NB4 (cell line): Measurements from ENCODE around the gene MPRIP.

ENCODE experiments used
- DNase-seq: peaks from one replicate; pipeline ENCODE4 v3.0.0; 2010; ENCODE audit warnings: low read depth
- H3K4me3 ChIP-seq: one replicate; pipeline ENCODE4 v1.5.1; 2011; ENCODE audit warnings: mild to moderate bottlenecking, low read depth, low read length, moderate library complexity
- MYC ChIP-seq: IDR thresholded peaks from 2 replicates; pipeline ENCODE4 v1.6.1; 2011; ENCODE audit warnings: low read depth, low read length
- POLR2A ChIP-seq: IDR thresholded peaks from 2 replicates; pipeline ENCODE4 v1.6.1; 2011; ENCODE audit warnings: mild to moderate bottlenecking; ENCODE audit not compliant: insufficient read length; ENCODE audit errors: extremely low read depth
- TF ChIP-seq, protein P1 (sequence below): IDR thresholded peaks from 2 replicates; pipeline ENCODE4 v1.6.1; 2011; ENCODE audit warnings: low read depth, low read length
- TF ChIP-seq, protein P2 (sequence below): IDR thresholded peaks from one replicate; pipeline ENCODE4 v1.5.1; 2012; ENCODE audit warnings: low read depth, low read length

The MPRIP gene

DNA sequence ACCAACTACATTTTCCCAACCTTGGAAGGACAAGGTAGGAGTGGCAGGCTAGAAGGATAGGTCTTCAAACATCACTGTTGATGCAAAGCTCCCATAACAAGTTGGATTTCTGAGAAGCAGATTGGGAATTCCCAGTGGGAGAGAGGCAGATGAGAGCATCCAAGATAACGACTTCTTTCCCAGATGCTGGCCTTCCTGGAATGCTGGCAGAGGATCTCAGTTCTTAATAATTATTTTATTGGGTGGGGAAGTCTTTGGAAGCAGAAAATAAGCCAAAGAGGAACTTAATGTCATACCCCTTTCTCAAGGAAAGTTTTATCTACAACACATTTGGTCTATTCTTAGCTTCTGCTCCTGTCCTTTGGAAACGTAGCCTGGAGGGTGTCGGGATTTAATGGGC is 64.5 kb downstream of the MPRIP start:
- H3K4me3 ChIP-seq: no peak overlapping the region
- no peak for DNase-seq
- TF ChIP-seq, protein P1, sequence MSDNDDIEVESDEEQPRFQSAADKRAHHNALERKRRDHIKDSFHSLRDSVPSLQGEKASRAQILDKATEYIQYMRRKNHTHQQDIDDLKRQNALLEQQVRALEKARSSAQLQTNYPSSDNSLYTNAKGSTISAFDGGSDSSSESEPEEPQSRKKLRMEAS: no peak
- TF ChIP-seq, protein P2, sequence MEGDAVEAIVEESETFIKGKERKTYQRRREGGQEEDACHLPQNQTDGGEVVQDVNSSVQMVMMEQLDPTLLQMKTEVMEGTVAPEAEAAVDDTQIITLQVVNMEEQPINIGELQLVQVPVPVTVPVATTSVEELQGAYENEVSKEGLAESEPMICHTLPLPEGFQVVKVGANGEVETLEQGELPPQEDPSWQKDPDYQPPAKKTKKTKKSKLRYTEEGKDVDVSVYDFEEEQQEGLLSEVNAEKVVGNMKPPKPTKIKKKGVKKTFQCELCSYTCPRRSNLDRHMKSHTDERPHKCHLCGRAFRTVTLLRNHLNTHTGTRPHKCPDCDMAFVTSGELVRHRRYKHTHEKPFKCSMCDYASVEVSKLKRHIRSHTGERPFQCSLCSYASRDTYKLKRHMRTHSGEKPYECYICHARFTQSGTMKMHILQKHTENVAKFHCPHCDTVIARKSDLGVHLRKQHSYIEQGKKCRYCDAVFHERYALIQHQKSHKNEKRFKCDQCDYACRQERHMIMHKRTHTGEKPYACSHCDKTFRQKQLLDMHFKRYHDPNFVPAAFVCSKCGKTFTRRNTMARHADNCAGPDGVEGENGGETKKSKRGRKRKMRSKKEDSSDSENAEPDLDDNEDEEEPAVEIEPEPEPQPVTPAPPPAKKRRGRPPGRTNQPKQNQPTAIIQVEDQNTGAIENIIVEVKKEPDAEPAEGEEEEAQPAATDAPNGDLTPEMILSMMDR: no peak
- TF ChIP-seq POLR2A (no peak), MYC (no peak)

DNA sequence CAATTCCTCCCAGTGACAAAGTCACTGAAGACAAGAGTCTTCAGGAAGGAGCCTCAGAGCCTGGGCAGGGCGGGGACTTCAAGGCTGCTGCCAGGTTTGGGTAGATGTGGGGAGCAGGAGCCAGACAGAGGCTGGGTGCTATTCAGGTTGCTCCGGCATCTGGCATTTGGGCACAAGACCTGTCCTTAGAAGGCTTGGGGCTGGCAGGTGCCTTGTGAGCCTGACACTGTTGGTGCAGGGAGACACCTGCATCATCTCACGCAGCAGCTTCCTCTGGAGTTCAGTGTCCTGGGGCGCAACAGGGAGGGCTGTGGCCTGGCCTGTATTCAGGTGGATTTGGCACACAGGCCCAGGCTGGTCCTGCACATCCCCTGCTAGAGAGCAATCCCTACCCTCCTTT is 65.0 kb downstream of the MPRIP start:
- H3K4me3 ChIP-seq: no peak overlapping the region
- DNase-seq: no peak

DNA sequence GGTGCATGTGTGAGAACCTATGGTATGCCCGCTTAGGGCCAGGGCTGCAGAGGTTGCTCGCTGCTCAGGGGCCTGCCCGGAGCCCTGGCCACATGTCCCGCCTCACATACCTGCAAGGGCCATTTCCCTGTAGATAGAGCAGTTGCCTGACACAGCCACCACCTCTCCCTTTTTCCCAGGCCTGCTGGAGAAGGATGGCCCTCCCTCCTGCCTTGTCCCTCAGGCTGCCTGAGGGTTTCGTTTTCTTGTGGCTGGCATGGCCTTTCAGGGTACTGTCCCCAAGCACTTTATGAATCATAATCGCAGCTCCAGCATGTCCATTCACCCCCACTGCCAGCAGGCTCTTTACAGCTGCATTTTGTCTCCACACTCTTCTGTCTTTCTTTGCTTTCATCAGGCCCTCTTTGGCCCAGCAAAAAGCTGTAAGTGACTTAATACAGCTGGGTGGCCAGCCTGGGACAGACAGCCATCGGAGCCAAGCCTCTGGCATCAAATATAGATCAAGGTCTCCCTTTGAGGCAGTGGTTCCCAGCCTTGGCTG is 65.7 kb downstream of the MPRIP start:
- DNase-seq: no peak
- no peak overlapping the region for H3K4me3 ChIP-seq
- TF ChIP-seq POLR2A (no peak), MYC (no peak)
- TF ChIP-seq, protein P1: no peak
- TF ChIP-seq, protein P2: no peak

More for the DNA sequence above, 65.0 kb downstream of the MPRIP start:
- TF ChIP-seq MYC (no peak), POLR2A (no peak)
- TF ChIP-seq, protein P1: no peak
- TF ChIP-seq, protein P2: no peak

DNA sequence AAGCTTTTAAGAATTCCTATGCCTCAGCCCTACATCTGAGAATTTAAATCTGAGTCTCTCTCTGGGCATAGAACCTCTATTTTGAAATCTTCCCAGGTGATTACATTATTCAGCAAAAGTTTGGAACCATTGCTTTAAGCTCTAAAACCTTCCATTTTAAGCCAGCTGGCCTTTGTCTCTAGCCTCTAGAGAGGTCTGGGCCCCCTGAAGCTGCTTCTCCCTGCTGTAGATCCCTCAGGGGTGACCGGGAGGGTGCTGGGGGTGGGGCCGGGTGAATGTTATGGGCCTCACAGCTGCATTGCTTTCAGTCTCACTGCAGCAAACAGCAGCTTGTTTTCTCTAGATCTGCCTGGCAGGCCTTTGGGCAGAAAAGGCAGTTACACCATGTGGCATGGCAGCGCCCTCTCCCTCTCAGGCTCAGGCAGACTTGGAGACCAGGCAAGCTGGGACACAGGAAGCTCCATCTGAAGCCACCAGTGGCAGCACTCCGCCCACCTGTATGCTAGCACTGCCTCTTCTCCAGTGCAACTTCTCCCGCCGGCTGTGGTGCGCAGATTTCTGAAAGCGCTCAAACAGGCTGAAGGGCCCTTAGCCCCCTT is 66.3 kb downstream of the MPRIP start:
- DNase-seq: no peak
- TF ChIP-seq, protein P2: no peak
- TF ChIP-seq, protein P1: no peak
- no peak for TF ChIP-seq MYC
- TF ChIP-seq POLR2A: no peak
- no peak overlapping the region for H3K4me3 ChIP-seq

DNA sequence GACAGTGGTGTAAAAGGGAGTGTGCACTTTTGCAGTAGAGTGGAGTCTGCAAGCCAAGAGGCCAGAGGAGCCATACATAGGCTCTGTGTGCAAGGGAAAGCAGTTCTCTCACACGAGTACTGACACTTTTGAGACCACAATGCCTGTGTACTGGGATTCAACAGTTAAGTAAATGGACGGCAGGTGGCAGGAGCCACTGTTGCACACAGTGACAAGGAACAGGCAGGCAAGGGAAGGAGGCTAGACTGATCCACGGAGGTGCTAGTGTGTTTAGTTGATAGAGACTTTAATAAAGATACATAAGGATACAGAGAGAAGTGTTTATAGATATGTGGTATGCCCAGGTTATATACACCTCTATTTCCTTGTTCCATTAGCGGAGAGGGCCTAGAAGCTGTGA is 67.0 kb downstream of the MPRIP start:
- DNase-seq: no peak
- H3K4me3 ChIP-seq: no peak overlapping the region
- no peak for TF ChIP-seq POLR2A
- TF ChIP-seq, protein P2: no peak
- TF ChIP-seq, protein P1: no peak
- TF ChIP-seq MYC: no peak
